ENCODE results near the gene TSPAN13.

The TSPAN13 gene

GRCh38 chr7:16727736-16728135 is 25.8 kb upstream of the TSPAN13 start:
- Histone ChIP-seq H3K27me3 (ENCODE audit: insufficient read depth, low read length) (no peaks in the 10 kb centered on the region), H4K20me1 (ENCODE audit: insufficient read depth, low read length) (no peaks in the 10 kb centered on the region), H3K4me3 (ENCODE audit: low read depth, low read length, poor library complexity, severe bottlenecking) (no peak overlapping the region), H3K4me1 (ENCODE audit: insufficient read depth, low read length, severe bottlenecking) (no peaks in the 10 kb centered on the region), H2AFZ (ENCODE audit: low read length) (no peak overlapping the region), H3K79me2 (ENCODE audit: insufficient read depth, low read length) (no peaks in the 10 kb centered on the region), H3K9ac (ENCODE audit: low read length) (no peak overlapping the region), H3K27ac (ENCODE audit: low read depth, low read length, poor library complexity, severe bottlenecking) (no peak overlapping the region), H3F3A (ENCODE audit: insufficient read depth, low read length) (no peaks in the 10 kb centered on the region), H3K9me2 (ENCODE audit: low read depth, low read length) (no peaks in the 10 kb centered on the region), H3K9me3 (ENCODE audit: low read length) (no peaks in the 10 kb centered on the region), H3K36me3 (ENCODE audit: insufficient read depth, low read length) (no peaks in the 10 kb centered on the region), H3K4me2 (ENCODE audit: low read length) (no peak overlapping the region)
- TF ChIP-seq CTCF (IDR thresholded peaks at IDR 0.05; ENCODE audit: low read length) (no peak), EZH2 (IDR thresholded peaks at IDR 0.05; ENCODE audit: borderline replicate concordance, low read length) (no peak)

- no peak overlapping the region for H3K27ac ChIP-seq (ENCODE audit: low read depth, low read length, poor library complexity, severe bottlenecking)
- TF ChIP-seq CTCF (IDR thresholded peaks at IDR 0.05; ENCODE audit: low read length) (no peak), EZH2 (IDR thresholded peaks at IDR 0.05; ENCODE audit: borderline replicate concordance, low read length) (no peak)
- no peaks in the 10 kb centered on the region for H3K36me3 ChIP-seq (ENCODE audit: insufficient read depth, low read length)
- H4K20me1 ChIP-seq (ENCODE audit: insufficient read depth, low read length) = no peaks in the 10 kb centered on the region
- no peaks in the 10 kb centered on the region for H3F3A ChIP-seq (ENCODE audit: insufficient read depth, low read length)
- H2AFZ ChIP-seq (ENCODE audit: low read length) = no peak overlapping the region
- no peaks in the 10 kb centered on the region for H3K4me1 ChIP-seq (ENCODE audit: insufficient read depth, low read length, severe bottlenecking)
- no peak overlapping the region for H3K4me2 ChIP-seq (ENCODE audit: low read length)
- no peaks in the 10 kb centered on the region for H3K79me2 ChIP-seq (ENCODE audit: insufficient read depth, low read length)
- no peak overlapping the region for H3K4me3 ChIP-seq (ENCODE audit: low read depth, low read length, poor library complexity, severe bottlenecking)
- no peaks in the 10 kb centered on the region for H3K9me3 ChIP-seq (ENCODE audit: low read length)
- H3K27me3 ChIP-seq (ENCODE audit: insufficient read depth, low read length) = no peaks in the 10 kb centered on the region
- H3K9ac ChIP-seq (ENCODE audit: low read length) = no peak overlapping the region
- H3K9me2 ChIP-seq (ENCODE audit: low read depth, low read length) = no peaks in the 10 kb centered on the region
Measured at GRCh38 chr7:16728811-16729210, 24.7 kb upstream of the TSPAN13 start.

GRCh38 chr7:16729541-16729940 is 24.0 kb upstream of the TSPAN13 start:
- H3K4me1 ChIP-seq (ENCODE audit: insufficient read depth, low read length, severe bottlenecking) = no peaks in the 10 kb centered on the region
- TF ChIP-seq CTCF (IDR thresholded peaks at IDR 0.05; ENCODE audit: low read length) (no peak), EZH2 (IDR thresholded peaks at IDR 0.05; ENCODE audit: borderline replicate concordance, low read length) (no peak)
- H3K4me2 ChIP-seq (ENCODE audit: low read length) = no peak overlapping the region
- H2AFZ ChIP-seq (ENCODE audit: low read length) = no peak overlapping the region
- H3K9ac ChIP-seq (ENCODE audit: low read length) = no peak overlapping the region
- H4K20me1 ChIP-seq (ENCODE audit: insufficient read depth, low read length) = no peaks in the 10 kb centered on the region
- no peaks in the 10 kb centered on the region for H3K9me3 ChIP-seq (ENCODE audit: low read length)
- H3K4me3 ChIP-seq (ENCODE audit: low read depth, low read length, poor library complexity, severe bottlenecking) = no peak overlapping the region
- H3K79me2 ChIP-seq (ENCODE audit: insufficient read depth, low read length) = no peaks in the 10 kb centered on the region
- no peaks in the 10 kb centered on the region for H3K9me2 ChIP-seq (ENCODE audit: low read depth, low read length)
- H3F3A ChIP-seq (ENCODE audit: insufficient read depth, low read length) = no peaks in the 10 kb centered on the region
- no peaks in the 10 kb centered on the region for H3K36me3 ChIP-seq (ENCODE audit: insufficient read depth, low read length)
- no peak overlapping the region for H3K27ac ChIP-seq (ENCODE audit: low read depth, low read length, poor library complexity, severe bottlenecking)
- H3K27me3 ChIP-seq (ENCODE audit: insufficient read depth, low read length) = no peaks in the 10 kb centered on the region

Data from OCI-LY1 (cell line).